Stimulated activated naive CD4-positive, alpha-beta T cell (primary cell): Measurements from ENCODE around the gene ZNF48.

Experiments
- DNase-seq, 6 experiments: peaks; one replicate each; lab custom pipeline; 2025; lab: John Stamatoyannopoulos, UW

ZNF48 gene

GRCh38 chr16:30358990-30359870, 36.0 kb upstream of the ZNF48 start:
- no peak for DNase-seq

DNA sequence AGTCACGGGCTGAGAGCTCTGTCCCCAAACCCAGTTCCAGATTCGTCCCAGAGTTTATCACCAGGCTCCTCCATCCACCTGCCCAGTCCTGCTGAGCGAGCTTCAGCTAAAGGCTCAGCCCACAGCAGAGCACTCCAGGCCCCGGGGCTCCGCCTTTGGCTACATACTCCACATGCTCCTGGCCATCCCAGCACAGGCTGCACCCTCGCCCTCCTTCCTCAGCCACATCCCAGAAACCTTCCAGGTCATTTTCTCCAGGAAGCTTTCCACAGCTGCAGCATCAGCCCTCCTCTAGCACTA, 35.4 kb upstream of the ZNF48 start:
- peak in 3 of 6 experiments; percentile 32 to 61 (median 58) for DNase-seq

DNA sequence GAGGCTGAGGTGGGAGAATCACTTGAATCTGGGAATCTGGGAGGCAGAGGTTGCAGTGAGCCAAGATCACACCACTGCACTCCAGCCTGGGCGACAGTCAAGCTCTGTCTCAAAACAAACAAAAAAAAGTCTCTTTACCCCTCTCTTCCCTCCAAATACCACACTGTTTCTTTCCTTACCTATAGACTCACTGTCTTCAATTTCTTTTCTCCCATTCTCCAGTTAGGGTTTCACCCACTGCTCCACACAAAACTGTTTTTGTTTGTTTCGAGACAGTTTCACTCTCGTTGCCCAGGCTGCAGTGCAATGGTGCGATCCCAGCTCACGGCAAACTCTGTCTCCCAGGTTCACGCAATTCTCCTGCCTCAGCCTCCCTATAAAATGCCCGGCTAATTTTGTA, 34.0 kb upstream of the ZNF48 start:
- no peak for DNase-seq

- DNase-seq, result no peak
These were observed 30.0 kb upstream of the ZNF48 start for GRCh38 chr16:30365200-30365599.

GRCh38 chr16:30366511-30366910, 28.7 kb upstream of the ZNF48 start:
- DNase-seq, result no peak

DNA sequence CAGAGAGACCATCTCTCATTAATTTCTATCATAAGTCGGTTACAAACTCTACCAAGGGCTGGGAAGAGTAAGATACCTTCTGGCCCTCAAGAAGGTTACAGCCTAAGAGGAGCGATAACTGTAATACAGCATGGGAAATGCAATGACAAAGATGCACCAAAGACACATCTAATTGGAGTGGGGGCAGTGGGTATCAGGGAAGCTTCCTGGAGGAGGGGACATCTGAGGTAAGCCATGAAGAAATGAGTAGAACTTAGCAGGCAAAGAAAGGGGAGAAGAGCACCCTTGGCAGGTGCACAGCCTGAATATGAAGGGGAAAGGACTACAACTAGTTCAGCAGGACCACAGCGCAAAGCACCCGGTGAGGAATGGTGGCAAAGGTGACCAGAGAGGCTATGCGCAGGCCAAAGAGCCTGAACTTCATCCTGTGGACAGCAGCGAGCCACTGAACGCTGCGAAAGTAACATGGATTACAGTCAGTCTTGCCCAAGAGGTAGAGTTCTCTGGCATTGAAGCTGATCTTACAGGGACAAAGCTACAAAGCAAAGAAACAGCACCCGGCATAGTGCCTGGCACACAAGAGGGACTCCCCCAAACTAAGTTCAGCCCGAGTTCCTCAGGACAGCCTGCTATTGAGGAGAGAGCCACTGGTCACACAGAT, 27.7 kb upstream of the ZNF48 start:
- no peak for DNase-seq

GRCh38 chr16:30368122-30368791, 27.0 kb upstream of the ZNF48 start:
- no peak for DNase-seq

- no peak for DNase-seq
These were observed 26.5 kb upstream of the ZNF48 start for GRCh38 chr16:30368792-30369090.

- peak in 1 of 6 experiments; percentile 29 for DNase-seq
These were observed 25.9 kb upstream of the ZNF48 start for GRCh38 chr16:30369091-30369937.

DNA sequence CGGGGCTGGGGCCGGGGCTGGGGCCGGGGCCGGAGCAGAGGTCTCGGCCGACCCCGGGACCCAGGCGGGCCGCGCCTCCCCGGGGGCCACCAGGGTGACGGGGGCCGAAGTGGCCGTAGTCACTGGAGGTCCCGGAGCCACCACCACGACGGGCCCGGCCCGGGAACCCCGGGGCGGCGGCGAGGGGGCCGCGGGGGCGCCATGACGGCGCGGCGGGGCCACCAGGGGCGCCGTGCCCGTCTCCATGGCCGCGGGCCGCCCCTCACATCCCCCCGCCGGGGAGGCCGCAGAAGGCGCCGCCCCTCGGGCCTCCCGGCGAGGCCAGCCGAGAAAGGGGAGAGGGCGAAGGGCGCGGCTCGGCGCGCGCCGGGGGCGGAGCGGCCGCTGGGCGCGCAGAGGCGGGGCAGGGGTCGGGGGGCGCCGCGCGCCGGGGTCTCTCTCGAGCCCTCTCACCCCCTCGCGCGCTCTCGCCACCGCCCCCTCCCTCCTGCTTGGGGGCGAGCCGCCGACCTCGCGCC, 25.2 kb upstream of the ZNF48 start:
- no peak for DNase-seq

DNA sequence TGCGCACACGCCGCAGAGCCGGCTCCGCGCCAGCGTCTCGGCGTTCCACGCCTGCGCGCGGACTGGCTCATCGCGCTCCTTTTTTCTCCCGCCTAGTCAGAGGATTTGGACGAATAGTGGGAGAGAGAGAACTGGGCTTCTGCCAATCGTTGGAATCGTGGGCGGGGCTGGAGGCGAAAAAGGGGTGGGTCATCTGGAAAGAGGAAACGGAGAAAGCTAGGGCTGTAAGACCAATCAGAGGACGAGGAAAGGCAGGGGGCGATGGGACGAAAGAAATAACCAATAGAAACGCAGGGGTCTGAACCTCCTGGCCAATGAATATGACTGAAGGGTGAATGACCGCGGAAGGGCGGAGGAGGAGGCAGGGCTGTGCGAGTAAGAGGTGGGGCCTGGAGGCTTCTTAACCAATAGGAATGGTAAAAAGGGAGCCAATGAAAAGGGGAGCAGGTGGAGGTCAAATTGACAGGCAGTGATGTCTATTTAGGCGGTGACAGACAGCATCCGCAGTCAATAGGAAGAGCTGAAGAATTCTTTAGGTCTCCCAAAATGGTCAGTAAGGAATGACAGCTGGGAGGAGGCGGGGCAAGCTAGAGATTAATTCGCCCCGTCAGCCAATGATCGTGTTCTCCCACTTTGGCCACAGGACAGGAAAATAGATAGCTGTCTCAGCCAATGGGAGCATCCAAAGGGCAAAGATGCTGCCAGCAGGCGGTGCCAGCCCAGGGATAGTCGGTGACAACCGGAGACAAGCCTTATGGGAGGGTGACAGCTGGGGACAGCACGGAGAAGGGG, 24.6 kb upstream of the ZNF48 start, which contains the start of gene TBC1D10B:
TSS of gene TBC1D10B (minus strand) at position 39 of the 792 bp plus-strand sequence. CDS start 311 bp downstream, outside the sequence.
- DNase-seq, result peak; percentile 94 to 100 (median 99)

DNA sequence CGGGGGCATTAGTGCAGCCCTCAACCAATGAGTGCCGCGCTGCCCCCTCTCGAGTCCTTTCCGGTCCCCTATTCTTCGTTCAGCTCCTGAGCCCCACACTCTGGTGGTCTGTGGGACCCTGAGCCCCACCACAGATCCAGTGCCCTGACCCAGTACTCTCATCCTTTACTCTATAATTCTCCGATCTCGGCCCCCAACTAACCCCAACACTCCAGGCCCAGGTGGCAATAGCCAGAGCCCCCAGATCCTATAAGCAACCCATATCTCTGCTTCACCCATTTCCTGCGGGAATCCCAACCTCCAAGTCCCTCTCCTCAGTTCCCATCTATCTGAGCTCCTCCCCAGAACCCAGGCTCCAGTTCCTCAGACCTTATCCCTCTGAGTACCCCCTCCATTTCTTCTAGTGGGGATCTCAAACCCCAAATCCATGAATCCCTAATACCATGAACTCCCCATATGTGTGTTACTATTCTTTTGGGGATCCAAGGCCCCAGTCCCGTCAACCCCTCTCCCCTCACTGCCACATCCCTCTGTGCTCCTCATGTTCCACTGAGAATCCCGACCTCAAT, 23.9 kb upstream of the ZNF48 start:
- DNase-seq, result no peak

- no peak for DNase-seq
These were observed 23.0 kb upstream of the ZNF48 start for GRCh38 chr16:30372038-30372712.

- no peak for DNase-seq
These were observed 22.5 kb upstream of the ZNF48 start for GRCh38 chr16:30372725-30373124.

- no peak for DNase-seq
These were observed 20.7 kb upstream of the ZNF48 start, which contains the start of gene MYL11 for GRCh38 chr16:30374538-30374937. Gene MYL11, plus strand, starts transcription at chr16:30374802. Its CDS starts 56 bp downstream, at chr16:30374858.

GRCh38 chr16:30375864-30376263, 19.4 kb upstream of the ZNF48 start:
- DNase-seq, result no peak

DNA sequence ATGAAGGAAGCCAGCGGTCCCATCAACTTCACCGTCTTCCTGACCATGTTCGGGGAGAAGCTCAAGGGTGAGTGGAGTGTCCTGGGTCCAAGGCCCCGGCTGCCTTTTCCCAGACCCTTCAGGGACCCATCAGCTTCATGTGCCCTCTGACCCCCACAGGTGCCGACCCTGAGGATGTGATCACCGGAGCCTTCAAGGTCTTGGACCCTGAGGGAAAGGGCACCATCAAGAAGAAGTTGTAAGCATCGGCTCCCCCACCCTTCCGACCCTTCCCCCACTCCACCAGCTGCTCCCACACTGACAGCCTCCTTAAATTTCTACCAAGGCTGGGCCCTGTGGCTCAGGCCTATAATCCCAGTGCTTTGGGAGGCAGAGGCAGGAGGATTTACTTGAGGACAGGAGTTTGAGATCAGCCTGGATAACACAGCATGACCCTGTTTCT, 18.7 kb upstream of the ZNF48 start:
- DNase-seq, result no peak

- DNase-seq, result no peak
These were observed 18.0 kb upstream of the ZNF48 start for GRCh38 chr16:30377050-30377811.

- DNase-seq, result peak; percentile 85 to 97 (median 91)
These were observed 17.4 kb upstream of the ZNF48 start for GRCh38 chr16:30377812-30378235.
